ENCODE results near the gene SLC27A2.

SLC27A2 gene

DNA sequence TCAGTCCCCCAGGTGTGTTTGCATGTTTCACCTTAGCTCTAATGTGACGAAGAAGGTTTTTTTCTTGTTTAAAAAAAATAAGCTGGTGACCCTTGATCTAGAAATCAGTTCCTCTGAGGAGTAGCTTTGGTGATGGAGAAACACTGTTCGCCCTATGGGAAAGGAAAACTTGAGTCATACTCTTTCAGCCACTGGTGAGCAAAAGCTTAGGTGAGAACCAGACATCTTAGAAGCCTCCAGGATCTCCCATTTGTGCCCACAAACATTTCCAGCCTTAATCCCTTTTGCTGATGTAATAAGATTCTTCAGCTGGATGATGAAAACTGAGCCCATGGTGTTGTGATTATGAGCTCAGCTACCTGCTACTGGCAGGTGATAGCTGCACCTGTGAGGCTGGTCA is 37.8 kb downstream of the SLC27A2 start:
- DNase-seq (ENCODE audit: low spot score) = no peak
- ChIA-PET CTCF (interaction anchor here (0.6 to 1.2 kb wide), 3 partner anchors 10 to 1461 kb away, joined by 3 to 6 read pairs (median 4); no protein-coding TSS in a partner anchor), POLR2A (ENCODE audit: low non-redundant PET) (no interaction called here)
- H3K27ac ChIP-seq = no peak overlapping the region
- TF ChIP-seq CTCF (conservative IDR thresholded peaks at IDR 0.05; ENCODE audit: low read depth) = no peak

DNA sequence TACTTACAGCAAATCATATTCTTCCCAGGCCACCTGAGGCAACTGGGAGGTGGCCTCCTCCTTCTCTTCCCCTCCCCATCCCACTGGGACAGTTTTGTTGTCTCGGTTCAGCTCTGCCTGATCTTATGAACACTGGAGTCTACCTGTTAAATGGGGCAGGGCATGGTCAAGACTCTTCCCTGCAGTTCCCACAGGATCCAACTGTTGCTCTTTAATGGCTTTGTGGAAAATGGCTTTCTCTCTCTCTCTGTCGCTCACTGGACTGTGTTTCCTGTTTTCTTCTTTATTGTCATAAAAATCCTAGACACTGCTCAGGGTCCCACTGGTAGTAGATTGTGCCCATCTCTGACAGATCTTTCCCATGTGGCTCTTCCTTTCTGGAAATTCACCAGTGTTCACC is 40.2 kb downstream of the SLC27A2 start:
- no peak for DNase-seq (ENCODE audit: low spot score)
- no peak for TF ChIP-seq CTCF (conservative IDR thresholded peaks at IDR 0.05; ENCODE audit: low read depth)
- ChIA-PET CTCF (no interaction called here), POLR2A (ENCODE audit: low non-redundant PET) (no interaction called here)
- H3K27ac ChIP-seq = no peak overlapping the region

- ChIA-PET CTCF (interaction anchor here (0.7 kb wide), 3 partner anchors 19 to 74 kb away, joined by 3 to 5 read pairs (median 4); partner anchors contain the start of gene SLC27A2), POLR2A (ENCODE audit: low non-redundant PET) (no interaction called here)
- H3K27ac ChIP-seq = no peak overlapping the region
- no peak for TF ChIP-seq CTCF (conservative IDR thresholded peaks at IDR 0.05; ENCODE audit: low read depth)
- DNase-seq (ENCODE audit: low spot score) = no peak
These were observed 42.6 kb downstream of the SLC27A2 start for GRCh38 chr15:50224606-50225005.

- ChIA-PET CTCF (interaction anchor here (0.7 kb wide), 2 partner anchors 20 to 74 kb away, joined by 4 to 5 read pairs; no protein-coding TSS in a partner anchor), POLR2A (ENCODE audit: low non-redundant PET) (no interaction called here)
- H3K27ac ChIP-seq = no peak overlapping the region
- TF ChIP-seq CTCF (conservative IDR thresholded peaks at IDR 0.05; ENCODE audit: low read depth) = no peak
- no peak for DNase-seq (ENCODE audit: low spot score)
These were observed 43.1 kb downstream of the SLC27A2 start for GRCh38 chr15:50225057-50225456.

GRCh38 chr15:50225938-50226337 is 43.9 kb downstream of the SLC27A2 start:
- ChIA-PET CTCF (interaction anchor here (0.7 kb wide), 1 partner anchor 806 kb away, joined by 3 read pairs; no protein-coding TSS in a partner anchor), POLR2A (ENCODE audit: low non-redundant PET) (no interaction called here)
- no peak overlapping the region for H3K27ac ChIP-seq
- DNase-seq (ENCODE audit: low spot score) = no peak
- TF ChIP-seq CTCF (conservative IDR thresholded peaks at IDR 0.05; ENCODE audit: low read depth) = no peak

DNA sequence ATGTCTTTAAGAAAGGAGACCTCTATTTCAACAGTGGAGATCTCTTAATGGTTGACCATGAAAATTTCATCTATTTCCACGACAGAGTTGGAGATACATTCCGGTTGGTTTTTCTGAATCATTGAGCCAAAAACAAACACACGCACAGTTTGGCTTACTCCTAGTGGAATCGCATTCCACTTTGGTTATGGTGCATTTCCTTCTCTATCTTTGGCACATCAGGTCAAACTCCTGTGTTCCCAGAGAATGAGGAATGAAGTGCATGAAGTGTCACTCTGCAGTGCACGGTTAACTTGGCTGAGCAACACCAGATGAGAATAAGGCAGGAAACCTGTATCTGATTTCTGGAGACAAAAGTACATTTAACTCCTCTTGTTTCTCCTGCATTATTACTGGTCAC is 45.1 kb downstream of the SLC27A2 start:
- no peak for DNase-seq (ENCODE audit: low spot score)
- ChIA-PET POLR2A (ENCODE audit: low non-redundant PET) (no interaction called here), CTCF (no interaction called here)
- no peak for TF ChIP-seq CTCF (conservative IDR thresholded peaks at IDR 0.05; ENCODE audit: low read depth)
- no peak overlapping the region for H3K27ac ChIP-seq
